K562 (cell line): Measurements from ENCODE around the gene CDH1. TPM values are rescaled to one million over a fixed set of nuclear protein-coding genes. Genes with fewer than 3 reads are reported as not detected.
A peak's percentile ranks its signal among the peaks of the same experiment; 100 is the strongest.
"Not testable (repeated sequence)": the region's sequence is repeated elsewhere in the genome, so short reads cannot be mapped to it uniquely, and the experiment has no call there.

Experiments
- ATAC-seq: fragments of 200-7000 bp; cut with Tn5 transposase; 3 replicates; pipeline ENCODE4 v1.9.1; 2020; ENCODE audit warnings: moderate library complexity
- BruUV-seq: library from RNA; stranded (reverse); fragments of 400-500 nt; replicated peaks from 2 replicates; lab custom pipeline; 2021; lab: Mats Ljungman, UMichigan
- CTCF ChIA-PET: fragments of 300-600 bp; formaldehyde crosslinking; extraction: SDS; loops from one replicate; lab custom pipeline; 2021; ENCODE audit warnings: low intra/inter-chr PET ratio; lab: Yijun Ruan, JAX
- POLR2A ChIA-PET: fragments of 300-600, 350-650 bp; sonication (Branson Sonifier 250); formaldehyde crosslinking; extraction: SDS; loops from one replicate; lab custom pipeline; 2021; ENCODE audit warnings: antibody characterized with exemption, inconsistent platforms; lab: Yijun Ruan, JAX
- DNase-seq, 4 experiments: peaks; one replicate each; pipeline versions ENCODE4 v3.0.0 to v3.0.0-alpha.2; 2011 to 2018; ENCODE audit warnings: low spot score in 3 of 4, mixed read lengths in 3 of 4; ENCODE audit errors: extremely low read depth in 1 of 4
- FAIRE-seq: peaks from 2 replicates; lab custom pipeline; 2011; peaks lifted over from hg19 to GRCh38; lab: Jason Lieb, UNC
- H2AFZ ChIP-seq: 2 replicates; pipeline ENCODE4 v1.6.0; 2011; ENCODE audit warnings: low read depth, low read length, control low read depth, inconsistent platforms
- H3K27ac ChIP-seq: fragments of 200-600 bp; 3 replicates; pipeline ENCODE4 v1.8.0; 2011; ENCODE audit warnings: low read depth, mild to moderate bottlenecking, control low read depth, inconsistent platforms, low read length, moderate library complexity, mixed read lengths; ENCODE audit errors: extremely low read depth
- H3K27me3 ChIP-seq, 2 experiments: fragments of 300-600 bp in 1 of 2; 2 replicates in 1 of 2; 3 replicates in 1 of 2; pipeline versions ENCODE4 v1.6.0 to v1.8.0; 2011; ENCODE audit warnings: inconsistent platforms in 2 of 2, low read length in 2 of 2, mild to moderate bottlenecking in 1 of 2, mixed read lengths in 1 of 2, moderate library complexity in 1 of 2; ENCODE audit not compliant: control insufficient read depth in 2 of 2, insufficient read depth in 2 of 2
- H3K36me3 ChIP-seq: fragments of 300-600 bp; 3 replicates; pipeline ENCODE4 v1.8.0; 2011; ENCODE audit warnings: mild to moderate bottlenecking, low read length, inconsistent platforms; ENCODE audit not compliant: control insufficient read depth, insufficient read depth
- H3K4me1 ChIP-seq, 2 experiments: fragments of 200-600 bp in 1 of 2; replicated peaks in 1 of 2; 2 replicates in 1 of 2; 3 replicates in 1 of 2; pipeline versions ENCODE4 v1.5.1 to v1.8.0; 2011; ENCODE audit warnings: inconsistent platforms in 2 of 2, low read length in 2 of 2, mild to moderate bottlenecking in 1 of 2, mixed read lengths in 1 of 2, moderate library complexity in 1 of 2; ENCODE audit not compliant: control insufficient read depth in 2 of 2, insufficient read depth in 2 of 2
- H3K4me2 ChIP-seq: 2 replicates; pipeline ENCODE4 v1.6.1; 2011; ENCODE audit warnings: low read length, control low read depth, inconsistent platforms, mixed read lengths; ENCODE audit not compliant: insufficient read depth
- H3K4me3 ChIP-seq: fragments of 200-600 bp; sonication (generic), shearing (Covaris generic); 2 replicates; pipeline ENCODE4 v1.5.1; 2016; ENCODE audit warnings: control low read depth, inconsistent platforms
- H3K79me2 ChIP-seq: fragments of 200-600 bp; 3 replicates; pipeline ENCODE4 v1.8.0; 2011; ENCODE audit warnings: low read length, inconsistent platforms; ENCODE audit not compliant: control insufficient read depth, insufficient read depth
- H3K9ac ChIP-seq, 2 experiments: 2 replicates each; pipeline versions ENCODE4 v1.6.0 to v1.6.1; 2011; ENCODE audit warnings: low read depth in 2 of 2, low read length in 2 of 2, control low read depth in 1 of 2, inconsistent platforms in 1 of 2, mild to moderate bottlenecking in 1 of 2, mixed read lengths in 1 of 2; ENCODE audit not compliant: insufficient read depth in 1 of 2
- H3K9me1 ChIP-seq: one replicate; pipeline ENCODE4 v1.6.0; 2011; ENCODE audit warnings: inconsistent platforms, mild to moderate bottlenecking, low read length, moderate library complexity; ENCODE audit not compliant: control insufficient read depth, insufficient read depth
- H3K9me3 ChIP-seq: replicated peaks from 2 replicates; pipeline ENCODE4 v1.5.1; 2011; ENCODE audit warnings: low read depth, low read length, inconsistent platforms; ENCODE audit not compliant: control insufficient read depth, insufficient read depth
- H4K20me1 ChIP-seq: replicated peaks from 2 replicates; pipeline ENCODE4 v1.6.1; 2011; ENCODE audit warnings: low read length, inconsistent platforms, mixed read lengths; ENCODE audit not compliant: control insufficient read depth, insufficient read depth
- RBM15 ChIP-seq: fragments of 200-400 bp; formaldehyde crosslinking; IDR thresholded peaks from 2 replicates; pipeline ENCODE4 v1.6.1; 2018; ENCODE audit warnings: mild to moderate bottlenecking, low read length, moderate library complexity; ENCODE audit not compliant: insufficient read depth
- ZNF121 ChIP-seq: sonication (generic); formaldehyde crosslinking; conservative IDR thresholded peaks from 2 replicates; pipeline ENCODE4 v1.8.0; 2022; ENCODE audit warnings: missing genetic modification reagents
- WGBS: fragments of 100-300 bp; shearing (Covaris generic); methylation state at CpG from one replicate; pipeline ENCODE4 v1.1.6; 2016; ENCODE audit warnings: low coverage, mixed read lengths; ENCODE audit not compliant: insufficient coverage; ENCODE audit errors: missing lambda C conversion rate; 5-methylcytosine and 5-hydroxymethylcytosine counted together
- in situ Hi-C: fragments of 300-500 bp; cut with MboI; formaldehyde crosslinking; loops from 4 replicates; pipeline ENCODE4 v1.15.0; 2018; ENCODE audit warnings: inconsistent platforms, mixed read lengths
- intact Hi-C: fragments of 100-400 bp; cut with micrococcal nuclease; formaldehyde crosslinking; loops from 2 replicates; pipeline ENCODE4 v1.14.2; 2022
- polyA plus RNA-seq, 8 experiments: library from polyadenylated mRNA; depleted of rRNA in 4 of 8; stranded (reverse) in 5 of 8; unstranded in 3 of 8; fragments of >200 nt; fragmentation: Nextera tagmentation in 2 of 8; fragmentation: Illumina TruSeq in 1 of 8; extraction: Ambion mirVana in 2 of 8; extraction: Trizol in 1 of 8; gene quantifications; 2 replicates each; pipeline versions ENCODE4 v1.2.1 to v1.2.3, GENCODE V29; 2011 to 2014; ENCODE audit warnings: inconsistent platforms in 1 of 8, missing spikeins in 1 of 8
- total RNA-seq, 7 experiments: library from RNA; depleted of rRNA in 6 of 7; stranded (reverse); fragments of >200 nt in 6 of 7; fragmentation: Illumina TruSeq in 2 of 7; extraction: Trizol in 2 of 7; gene quantifications; 2 replicates each; pipeline versions ENCODE4 v1.2.1 to v1.2.3, GENCODE V29; 2011 to 2021; ENCODE audit warnings: low replicate concordance in 1 of 7

The CDH1 gene
- total and polyA plus RNA-seq, 9 of the 15 experiments (the other 6 are each of a cell fraction or from before 2014, with no cell fraction given) = 0.01 to 0.69 TPM; not detected in 7

- TF ChIP-seq RBM15 = no peak
- TF ChIP-seq, all 486 proteins: peak for 0
These were observed 49.8 kb downstream of the CDH1 start (continued) for GRCh38 chr16:68786685-68787418.

- H3K4me3 ChIP-seq, H2AFZ ChIP-seq, H3K4me2 ChIP-seq, H3K9ac ChIP-seq, in situ Hi-C loops, intact Hi-C loops, H3K79me2 ChIP-seq, H3K27ac ChIP-seq, H3K4me1 ChIP-seq, BruUV-seq, DNase-seq, H3K27me3 ChIP-seq, H3K9me3 ChIP-seq, CTCF ChIA-PET, H3K9me1 ChIP-seq, ATAC-seq, H3K36me3 ChIP-seq, FAIRE-seq, H4K20me1 ChIP-seq: not testable (repeated sequence)
- peak; percentile 18; the same call in 1 of the 2 replicates for TF ChIP-seq ZNF121 (CRISPR knock-in tag)
- 29% methylated on average over 1 of the region's 1 CpG for WGBS
- POLR2A ChIA-PET = interaction anchor here (1.0 kb wide), 1 partner anchor 80 kb away, joined by 3 read pairs; no protein-coding TSS in a partner anchor
These were observed 50.3 kb downstream of the CDH1 start for GRCh38 chr16:68787419-68787807.
